HCT116 (cell line): Measurements from ENCODE around the gene ZNF697. TPM values are rescaled to one million over a fixed set of nuclear protein-coding genes. Genes with fewer than 3 reads are reported as not detected.
"Not testable (repeated sequence)": the region's sequence is repeated elsewhere in the genome, so short reads cannot be mapped to it uniquely, and the experiment has no call there.

Experiments
- ATAC-seq: fragments of 200-7000 bp; cut with Tn5 transposase; 2 replicates; pipeline ENCODE4 v1.9.1; 2020; ENCODE audit warnings: mild to moderate bottlenecking, moderate library complexity
- BruUV-seq: library from RNA; stranded (reverse); fragments of 400-500 nt; replicated peaks from 2 replicates; lab custom pipeline; 2021; lab: Mats Ljungman, UMichigan
- CTCF ChIA-PET: fragments of 300-600 bp; sonication (Branson Sonifier 250); formaldehyde crosslinking; loops from one replicate; lab custom pipeline; 2021; ENCODE audit warnings: antibody characterized with exemption; lab: Charles Lee
- POLR2A ChIA-PET: fragments of 300-600, 350-600 bp; sonication (Branson Sonifier 250); formaldehyde crosslinking; loops from one replicate; lab custom pipeline; 2021; ENCODE audit warnings: antibody characterized with exemption; lab: Charles Lee
- RAD21 ChIA-PET, 2 experiments: fragments of 300-600 bp; sonication (Branson Sonifier 250); formaldehyde crosslinking; loops; one replicate each; lab custom pipeline; 2023; ENCODE audit warnings: low total read pairs in 2 of 2; ENCODE audit not compliant: uncharacterized antibody in 2 of 2, unreplicated experiment in 2 of 2, low non-redundant PET in 1 of 2; lab: Charles Lee
- DNase-seq: peaks from one replicate; pipeline ENCODE4 v3.0.0-alpha.2; 2010; ENCODE audit warnings: low read depth, low spot score
- H2AFZ ChIP-seq: fragments of 200-600 bp; shearing (Covaris generic), sonication (generic); 2 replicates; pipeline ENCODE4 v1.6.1; 2017; ENCODE audit warnings: low read depth, mixed run types, mixed read lengths, antibody characterized with exemption, low read length; ENCODE audit not compliant: poor library complexity, severe bottlenecking
- H3K27ac ChIP-seq: 2 replicates; pipeline ENCODE4 v1.5.1; 2012; ENCODE audit warnings: low read depth, low read length
- H3K27me3 ChIP-seq: fragments of 200-600 bp; sonication (generic); 2 replicates; pipeline ENCODE4 v1.6.1; 2016; ENCODE audit warnings: mixed run types, low read length, mixed read lengths; ENCODE audit not compliant: insufficient read depth
- H3K36me3 ChIP-seq, 2 experiments: fragments of 200-500 bp in 1 of 2; fragments of 200-600 bp in 1 of 2; sonication (Bioruptor generic) in 1 of 2; sonication (generic) in 1 of 2; 2 replicates each; pipeline versions ENCODE4 v1.5.1 to v1.6.1; 2014 to 2016; ENCODE audit warnings: low read length in 2 of 2, inconsistent platforms in 1 of 2, mixed read lengths in 1 of 2, mixed run types in 1 of 2; ENCODE audit not compliant: insufficient read depth in 2 of 2, control insufficient read depth in 1 of 2
- H3K4me1 ChIP-seq, 2 experiments: fragments of 200-600 bp in 1 of 2; sonication (generic) in 1 of 2; 2 replicates each; pipeline versions ENCODE4 v1.5.1 to v1.6.1; 2012 to 2017; ENCODE audit warnings: low read length in 2 of 2, inconsistent platforms in 1 of 2, mild to moderate bottlenecking in 1 of 2, mixed read lengths in 1 of 2, mixed run types in 1 of 2, moderate library complexity in 1 of 2; ENCODE audit not compliant: insufficient read depth in 2 of 2, control insufficient read depth in 1 of 2
- H3K4me2 ChIP-seq: fragments of 200-600 bp; sonication (generic); 2 replicates; pipeline ENCODE4 v1.6.1; 2017; ENCODE audit warnings: mixed run types, low read length, mixed read lengths
- H3K4me3 ChIP-seq, 2 experiments: fragments of 200-600 bp in 1 of 2; sonication (generic) in 1 of 2; replicated peaks in 1 of 2; 2 replicates each; pipeline ENCODE4 v1.5.1; 2011 to 2016; ENCODE audit warnings: low read length in 2 of 2, control low read depth in 1 of 2, low read depth in 1 of 2, mild to moderate bottlenecking in 1 of 2, mixed read lengths in 1 of 2, mixed run types in 1 of 2
- H3K79me2 ChIP-seq: fragments of 200-600 bp; sonication (generic); 2 replicates; pipeline ENCODE4 v1.6.1; 2017; ENCODE audit warnings: mild to moderate bottlenecking, mixed run types, low read length, moderate library complexity, mixed read lengths; ENCODE audit not compliant: insufficient read depth
- H3K9ac ChIP-seq: fragments of 200-600 bp; sonication (generic); 2 replicates; pipeline ENCODE4 v1.6.1; 2016; ENCODE audit warnings: low read length, mixed read lengths
- H3K9me2 ChIP-seq: fragments of 200-600 bp; sonication (generic), shearing (Covaris generic); 2 replicates; pipeline ENCODE4 v1.6.1; 2017; ENCODE audit warnings: mixed run types, mild to moderate bottlenecking, moderate library complexity; ENCODE audit not compliant: insufficient read depth
- H3K9me3 ChIP-seq, 2 experiments: fragments of 200-500 bp in 1 of 2; fragments of 200-600 bp in 1 of 2; sonication (Bioruptor generic) in 1 of 2; sonication (generic) in 1 of 2; 2 replicates each; pipeline ENCODE4 v1.6.1; 2014 to 2017; ENCODE audit warnings: low read length in 2 of 2, mixed read lengths in 2 of 2, inconsistent platforms in 1 of 2, low read depth in 1 of 2, mild to moderate bottlenecking in 1 of 2, mixed run types in 1 of 2, moderate library complexity in 1 of 2; ENCODE audit not compliant: control insufficient read depth in 1 of 2, insufficient read depth in 1 of 2
- H4K20me1 ChIP-seq: fragments of 200-600 bp; sonication (generic), shearing (Covaris generic); 2 replicates; pipeline ENCODE4 v1.6.1; 2017; ENCODE audit warnings: mixed run types, mild to moderate bottlenecking, moderate library complexity; ENCODE audit not compliant: insufficient read depth
- CBX3 ChIP-seq: IDR thresholded peaks from 2 replicates; pipeline ENCODE4 v1.6.1; 2012; ENCODE audit warnings: low read depth
- CEBPB ChIP-seq: IDR thresholded peaks from 2 replicates; pipeline ENCODE4 v1.6.1; 2012; ENCODE audit warnings: low read depth
- CTCF ChIP-seq, 3 experiments: fragments of 200-600 bp in 1 of 3; sonication (generic) in 1 of 3; IDR thresholded peaks in 2 of 3; conservative IDR thresholded peaks in 1 of 3; 2 replicates each; pipeline ENCODE4 v1.5.1; 2012 to 2017; ENCODE audit warnings: low read depth in 2 of 3, low read length in 2 of 3, antibody characterized with exemption in 1 of 3, borderline replicate concordance in 1 of 3, control low read depth in 1 of 3, mild to moderate bottlenecking in 1 of 3, mixed read lengths in 1 of 3, mixed run types in 1 of 3, moderate library complexity in 1 of 3; ENCODE audit not compliant: insufficient read depth in 1 of 3
- EZH2 ChIP-seq: fragments of 200-600 bp; sonication (generic); IDR thresholded peaks from 2 replicates; pipeline ENCODE4 v1.6.1; 2017; ENCODE audit warnings: antibody characterized with exemption, mixed run types
- FOSL1 ChIP-seq: IDR thresholded peaks from 2 replicates; pipeline ENCODE4 v1.6.1; 2012; ENCODE audit warnings: low read depth
- JUND ChIP-seq: IDR thresholded peaks from 2 replicates; pipeline ENCODE4 v1.6.1; 2012
- MAX ChIP-seq: IDR thresholded peaks from 2 replicates; pipeline ENCODE4 v1.6.1; 2012
- POLR2A ChIP-seq: IDR thresholded peaks from 2 replicates; pipeline ENCODE4 v1.7.0; 2011; ENCODE audit warnings: borderline replicate concordance; ENCODE audit not compliant: insufficient read depth, insufficient read length; ENCODE audit errors: extremely low read depth
- POLR2AphosphoS5 ChIP-seq: IDR thresholded peaks from 2 replicates; pipeline ENCODE4 v1.6.1; 2011; ENCODE audit warnings: mild to moderate bottlenecking, low read depth, low read length, moderate library complexity
- RAD21 ChIP-seq: IDR thresholded peaks from 2 replicates; pipeline ENCODE4 v1.6.1; 2012; ENCODE audit warnings: low read depth, mild to moderate bottlenecking
- ZFX ChIP-seq: fragments of 450-650 bp; IDR thresholded peaks from 2 replicates; pipeline ENCODE4 v1.6.1; 2017
- ZNF274 ChIP-seq: fragments of 200-500 bp; sonication (Bioruptor generic); IDR thresholded peaks from 2 replicates; pipeline ENCODE4 v1.6.1; 2014; ENCODE audit warnings: mild to moderate bottlenecking, low read depth, low read length, inconsistent platforms
- intact Hi-C: fragments of 100-400 bp; cut with micrococcal nuclease; formaldehyde crosslinking; loops from 2 replicates; pipeline ENCODE4 v1.10.0; 2022
- total RNA-seq: library from RNA; stranded (reverse); gene quantifications from one replicate; pipeline ENCODE4 v1.2.1, GENCODE V29; 2021; ENCODE audit not compliant: unreplicated experiment

The ZNF697 gene
- total RNA-seq, 1 experiment from 2014 or later, result 5.9 TPM

- TF ChIP-seq POLR2A (no peak), JUND (no peak), CEBPB (no peak), ZFX (no peak), FOSL1 (no peak), POLR2AphosphoS5 (no peak), EZH2 (no peak)
- TF ChIP-seq, all 23 proteins: peak for 2
Measured at GRCh38 chr1:119613769-119614720, 34.0 kb downstream of the ZNF697 start (continued).

- Histone ChIP-seq H3K79me2 (no peaks in the 10 kb centered on the region), H3K36me3 (no peaks in the 10 kb centered on the region)
- peak; percentile 65 for DNase-seq
- TF ChIP-seq CBX3 (no peak), EZH2 (no peak), CTCF (IDR thresholded peaks at IDR 0.05 in 2 of 3, conservative IDR thresholded peaks at IDR 0.05 in 1 of 3; ENCODE audit: borderline replicate concordance in 1 of 3, insufficient read depth in 1 of 3, low read depth in 2 of 3, low read length in 2 of 3) (peak; percentile 89 to 98 (median 97)), ZNF274 (no peak), MAX (no peak), RAD21 (peak; percentile 89)
- TF ChIP-seq, all 23 proteins: peak for 2
- Histone ChIP-seq H3K9ac (no peak overlapping the region), H3K9me3 (no peaks in the 10 kb centered on the region), H3K4me2 (no peak overlapping the region), H2AFZ (peak overlapping the region; percentile 80), H3K4me3 (no peak overlapping the region), H4K20me1 (no peaks in the 10 kb centered on the region), H3K9me2 (no peaks in the 10 kb centered on the region), H3K4me1 (no peaks in the 10 kb centered on the region), H3K27me3 (no peaks in the 10 kb centered on the region), H3K27ac (no peak overlapping the region)
- no TSS peak for BruUV-seq
- ChIA-PET RAD21 (interaction anchor here (0.7 to 1.2 kb wide), 5 partner anchors 17 to 239 kb away, joined by 3 to 4 read pairs (median 4); no protein-coding TSS in a partner anchor), CTCF (interaction anchor here (0.6 to 1.8 kb wide), 14 partner anchors 10 to 239 kb away, joined by 3 to 25 read pairs (median 4); no protein-coding TSS in a partner anchor), POLR2A (no interaction called here)
- intact Hi-C loops, result loop anchor here (2.0 to 10.0 kb wide), 4 partner anchors 131 to 353 kb away; no protein-coding TSS in a partner anchor
- ATAC-seq, result peak; percentile 83
Measured at GRCh38 chr1:119611701-119612113, 36.4 kb downstream of the ZNF697 start.

GRCh38 chr1:119608816-119609215 lies 39.2 kb downstream of the ZNF697 start:
- H3K27ac ChIP-seq, H3K4me1 ChIP-seq, H3K9ac ChIP-seq, POLR2A ChIA-PET, H3K9me3 ChIP-seq, H3K79me2 ChIP-seq, H3K4me2 ChIP-seq, H3K36me3 ChIP-seq, BruUV-seq, H2AFZ ChIP-seq, H3K4me3 ChIP-seq, H4K20me1 ChIP-seq, DNase-seq, H3K9me2 ChIP-seq, H3K27me3 ChIP-seq, ATAC-seq, RAD21 ChIA-PET, intact Hi-C loops: not testable (repeated sequence)
- CTCF ChIA-PET, result interaction anchor here (2.1 kb wide), 1 partner anchor 66 kb away, joined by 9 read pairs; no protein-coding TSS in a partner anchor
